IMR-90 (cell line): ENCODE results near the gene RGL1. TPM values are rescaled to one million over a fixed set of nuclear protein-coding genes. Genes with fewer than 3 reads are reported as not detected.
A peak's percentile ranks its signal among the peaks of the same experiment; 100 is the strongest.

Experiments used
- ATAC-seq: fragments of 200-7000 bp; cut with Tn5 transposase; 2 replicates; pipeline ENCODE4 v1.9.1; 2020; ENCODE audit warnings: low read depth, mild to moderate bottlenecking, moderate library complexity
- BruUV-seq: library from RNA; stranded (reverse); fragments of 400-500 nt; replicated peaks from 2 replicates; lab custom pipeline; 2021; lab: Mats Ljungman, UMichigan
- CTCF ChIA-PET: fragments of 300-600 bp; formaldehyde crosslinking; extraction: SDS; loops from one replicate; lab custom pipeline; 2021; ENCODE audit warnings: antibody characterized with exemption; lab: Yijun Ruan, JAX
- POLR2A ChIA-PET: fragments of 300-600 bp; sonication (Branson Sonifier 250); formaldehyde crosslinking; loops from one replicate; lab custom pipeline; 2022; ENCODE audit warnings: antibody characterized with exemption; ENCODE audit not compliant: unreplicated experiment; lab: Charles Lee
- DNase-seq: peaks from one replicate; pipeline ENCODE4 v3.0.0; 2013
- H2AFZ ChIP-seq: replicated peaks from 2 replicates; pipeline ENCODE3; 2013; ENCODE audit warnings: low read length, mild to moderate bottlenecking; ENCODE audit not compliant: poor library complexity
- H2AK5ac ChIP-seq: 2 replicates; pipeline ENCODE4 v1.6.1; 2013; ENCODE audit warnings: low read depth, low read length, inconsistent platforms
- H2AK9ac ChIP-seq: replicated peaks from 2 replicates; pipeline ENCODE3; 2013; ENCODE audit warnings: mild to moderate bottlenecking, low read depth, low read length, moderate library complexity; ENCODE audit not compliant: poor library complexity
- H2BK120ac ChIP-seq: 2 replicates; pipeline ENCODE4 v1.6.1; 2013; ENCODE audit warnings: low read depth, low read length, inconsistent platforms
- H2BK15ac ChIP-seq: 3 replicates; pipeline ENCODE4 v1.6.1; 2013; ENCODE audit warnings: low read depth, low read length, inconsistent platforms
- H2BK20ac ChIP-seq: 2 replicates; pipeline ENCODE4 v1.6.1; 2013; ENCODE audit warnings: low read depth, mild to moderate bottlenecking, inconsistent platforms, low read length, moderate library complexity
- H2BK5ac ChIP-seq: 2 replicates; pipeline ENCODE4 v1.6.1; 2013; ENCODE audit warnings: mild to moderate bottlenecking, low read depth, low read length, inconsistent platforms; ENCODE audit not compliant: poor library complexity, severe bottlenecking
- H3K14ac ChIP-seq: replicated peaks from 2 replicates; pipeline ENCODE4 v1.6.1; 2013; ENCODE audit warnings: low read depth, low read length, inconsistent platforms
- H3K18ac ChIP-seq: 2 replicates; pipeline ENCODE4 v1.6.1; 2013; ENCODE audit warnings: low read depth, low read length, control low read depth
- H3K23ac ChIP-seq: 2 replicates; pipeline ENCODE4 v1.6.1; 2013; ENCODE audit warnings: low read depth, low read length, inconsistent platforms
- H3K27ac ChIP-seq: 2 replicates; pipeline ENCODE4 v1.5.1; 2013; ENCODE audit warnings: mild to moderate bottlenecking, control low read depth, low read length; ENCODE audit not compliant: insufficient read depth
- H3K27me3 ChIP-seq: 2 replicates; pipeline ENCODE4 v1.6.1; 2013; ENCODE audit warnings: low read length; ENCODE audit not compliant: control insufficient read depth, insufficient read depth
- H3K36me3 ChIP-seq: 2 replicates; pipeline ENCODE4 v1.6.1; 2013; ENCODE audit warnings: low read length, mixed read lengths; ENCODE audit not compliant: control insufficient read depth, insufficient read depth
- H3K4ac ChIP-seq: 2 replicates; pipeline ENCODE4 v1.6.1; 2013; ENCODE audit warnings: low read depth, low read length, inconsistent platforms
- H3K4me1 ChIP-seq: 2 replicates; pipeline ENCODE4 v1.6.1; 2013; ENCODE audit warnings: low read length, mixed read lengths; ENCODE audit not compliant: control insufficient read depth, insufficient read depth
- H3K4me2 ChIP-seq: 2 replicates; pipeline ENCODE4 v1.6.1; 2013; ENCODE audit warnings: low read depth, mild to moderate bottlenecking, control low read depth, low read length, moderate library complexity
- H3K4me3 ChIP-seq: 2 replicates; pipeline ENCODE4 v1.5.1; 2013; ENCODE audit warnings: low read depth, mild to moderate bottlenecking, control low read depth, low read length, moderate library complexity; ENCODE audit not compliant: insufficient read depth
- H3K56ac ChIP-seq: 2 replicates; pipeline ENCODE4 v1.6.1; 2013; ENCODE audit warnings: low read length, inconsistent platforms; ENCODE audit not compliant: insufficient read depth; ENCODE audit errors: extremely low read depth
- H3K79me1 ChIP-seq, 2 experiments: 2 replicates each; pipeline ENCODE4 v1.6.1; 2013; ENCODE audit warnings: low read length in 2 of 2, inconsistent platforms in 1 of 2, low read depth in 1 of 2
- H3K9ac ChIP-seq: 2 replicates; pipeline ENCODE4 v1.6.1; 2013; ENCODE audit warnings: low read depth, low read length, control low read depth
- H3K9me1 ChIP-seq: 2 replicates; pipeline ENCODE4 v1.6.1; 2013; ENCODE audit warnings: low read length, inconsistent platforms; ENCODE audit not compliant: insufficient read depth
- H3K9me3 ChIP-seq: 2 replicates; pipeline ENCODE4 v1.6.1; 2013; ENCODE audit warnings: low read length; ENCODE audit not compliant: control insufficient read depth, insufficient read depth
- H4K20me1 ChIP-seq: 2 replicates; pipeline ENCODE4 v1.6.1; 2013; ENCODE audit warnings: low read length, inconsistent platforms; ENCODE audit not compliant: insufficient read depth
- H4K5ac ChIP-seq: 2 replicates; pipeline ENCODE4 v1.6.1; 2013; ENCODE audit warnings: mild to moderate bottlenecking, low read depth, low read length, control low read depth
- H4K8ac ChIP-seq, 2 experiments: 2 replicates each; pipeline ENCODE4 v1.6.1; 2013; ENCODE audit warnings: low read depth in 2 of 2, low read length in 2 of 2, control low read depth in 1 of 2, inconsistent platforms in 1 of 2
- H4K91ac ChIP-seq: 2 replicates; pipeline ENCODE4 v1.6.1; 2013; ENCODE audit warnings: low read depth, low read length, inconsistent platforms; ENCODE audit not compliant: insufficient read depth
- BHLHE40 ChIP-seq: fragments of 150-350 bp; IDR thresholded peaks from 2 replicates; pipeline ENCODE4 v1.6.1; 2016; ENCODE audit warnings: mild to moderate bottlenecking, low read depth, low read length
- CEBPB ChIP-seq: IDR thresholded peaks from 2 replicates; pipeline ENCODE4 v1.6.1; 2012; ENCODE audit warnings: low read depth, low read length, improper control_type of control experiment
- FOS ChIP-seq: fragments of 150-350 bp; IDR thresholded peaks from 2 replicates; pipeline ENCODE4 v1.6.1; 2016; ENCODE audit warnings: low read depth, low read length
- MAFK ChIP-seq: IDR thresholded peaks from 2 replicates; pipeline ENCODE4 v1.6.1; 2012; ENCODE audit warnings: low read depth, low read length, improper control_type of control experiment
- MAZ ChIP-seq: IDR thresholded peaks from 2 replicates; pipeline ENCODE4 v1.6.1; 2012; ENCODE audit warnings: low read depth, mild to moderate bottlenecking, low read length, improper control_type of control experiment, moderate library complexity, borderline replicate concordance
- MXI1 ChIP-seq: IDR thresholded peaks from 2 replicates; pipeline ENCODE4 v1.6.1; 2012; ENCODE audit warnings: low read depth, mild to moderate bottlenecking, low read length, moderate library complexity, borderline replicate concordance
- RAD21 ChIP-seq: IDR thresholded peaks from 2 replicates; pipeline ENCODE4 v1.6.1; 2012; ENCODE audit warnings: low read length, improper control_type of control experiment
- RFX5 ChIP-seq: IDR thresholded peaks from 2 replicates; pipeline ENCODE4 v1.8.0; 2012; ENCODE audit warnings: low read depth, mild to moderate bottlenecking, low read length, moderate library complexity
- WGBS, 2 experiments: methylation state at CpG; one replicate each; pipeline versions ENCODE4 v1.1.5 to v1.1.7; 2013; ENCODE audit warnings: missing lambda C conversion rate in 2 of 2; ENCODE audit not compliant: insufficient read length in 1 of 2; ENCODE audit errors: extremely low coverage in 2 of 2; 5-methylcytosine and 5-hydroxymethylcytosine counted together
- dilution Hi-C: fragments of 300-500 bp; cut with HindIII; formaldehyde crosslinking; loops from one replicate; pipeline ENCODE4 v1.14.3; 2018; ENCODE audit warnings: low sequenced_read_pairs; ENCODE audit not compliant: unreplicated experiment
- in situ Hi-C: fragments of 300-500 bp; cut with MboI; formaldehyde crosslinking; loops from 3 replicates; pipeline ENCODE4 v1.14.3; 2019; ENCODE audit warnings: low sequenced_read_pairs, inconsistent platforms, mixed read lengths
- intact Hi-C: fragments of 100-400 bp; cut with micrococcal nuclease; formaldehyde crosslinking; loops from 2 replicates; pipeline ENCODE4 v1.10.0; 2022
- polyA plus RNA-seq, 3 experiments: library from polyadenylated mRNA; depleted of rRNA; stranded (reverse); fragments of >200 nt; gene quantifications; 2 replicates each; pipeline ENCODE4 v1.2.3, GENCODE V29; 2012; ENCODE audit warnings: low replicate concordance in 1 of 3
- total RNA-seq: library from RNA; depleted of rRNA; stranded (reverse); fragments of >200 nt; gene quantifications from 2 replicates; pipeline ENCODE4 v1.2.3, GENCODE V29; 2012
- TF ChIP-seq, protein P1 (sequence below): fragments of 150-350 bp; IDR thresholded peaks from 2 replicates; pipeline ENCODE4 v1.6.1; 2017; ENCODE audit warnings: mild to moderate bottlenecking, antibody characterized with exemption, low read length, low read depth
- TF ChIP-seq, protein P2 (sequence below): fragments of 150-350 bp; IDR thresholded peaks from 2 replicates; pipeline ENCODE4 v1.6.1; 2016; ENCODE audit warnings: low read depth, mild to moderate bottlenecking, low read length, moderate library complexity, borderline replicate concordance

The RGL1 gene
- total and polyA plus RNA-seq, 2 of the 4 experiments (the other 2 are of a cell fraction), result 4.7 to 7.5 TPM

DNA sequence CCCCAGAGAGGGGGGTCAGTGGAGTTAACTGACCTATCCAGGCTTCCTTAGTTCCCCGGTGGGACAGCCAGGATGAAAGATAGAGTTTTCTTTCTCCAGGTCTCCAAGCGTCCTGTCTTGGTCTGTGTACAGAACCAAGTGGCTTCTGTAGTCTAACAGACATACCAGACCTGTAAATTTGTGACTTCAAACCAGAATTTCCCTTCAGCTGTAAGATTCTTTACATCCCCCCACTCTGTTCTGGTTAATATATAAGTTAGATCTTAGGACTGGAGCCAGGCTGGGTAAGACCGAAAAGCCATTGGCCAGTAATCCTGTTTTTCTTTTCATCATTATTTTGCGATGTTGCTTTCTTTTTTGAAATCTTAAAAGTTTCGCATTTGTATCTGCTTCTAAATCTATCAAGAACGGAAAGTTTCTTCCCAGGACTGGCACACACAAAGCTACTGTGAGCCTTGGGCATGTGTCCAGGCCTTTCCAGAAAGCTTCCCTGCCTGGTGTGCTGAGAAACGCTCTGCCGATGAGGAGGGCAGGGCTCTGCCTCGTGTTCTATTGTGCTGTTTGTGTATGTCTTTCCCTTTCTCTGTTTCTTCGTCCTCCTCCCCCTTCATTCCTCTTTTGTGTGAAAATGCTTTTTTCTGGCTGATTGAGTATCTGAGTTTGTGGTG lies 72.3 kb downstream of the RGL1 start (continued):
- no peak for TF ChIP-seq RAD21
- TF ChIP-seq CEBPB, result no peak

DNA sequence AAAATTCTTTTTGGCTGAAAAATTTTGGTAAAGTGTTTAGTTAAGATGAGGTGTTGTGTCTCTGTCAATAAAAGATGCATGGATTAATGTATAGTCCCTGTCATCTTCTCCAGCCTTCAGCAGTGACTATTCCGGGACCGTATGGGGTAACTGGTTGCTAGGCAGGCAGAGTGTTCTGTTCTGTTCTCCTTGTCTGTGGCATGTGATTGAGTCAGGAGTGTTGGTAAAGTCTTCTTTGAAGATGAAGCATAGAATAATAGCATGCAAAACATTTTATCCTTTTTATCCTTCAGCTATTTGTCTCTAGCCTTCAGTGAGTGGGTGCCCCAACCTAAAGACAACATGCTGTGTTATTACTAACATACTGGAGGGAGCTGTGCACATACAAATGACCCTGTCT lies 74.6 kb downstream of the RGL1 start:
- Histone ChIP-seq H3K4me1 (peaks cover 12% of the 10 kb centered on the region), H3K9ac (no peak overlapping the region), H3K36me3 (peaks cover 4% of the 10 kb centered on the region), H3K27me3 (no peaks in the 10 kb centered on the region), H4K91ac (no peak overlapping the region), H3K79me1 (peaks cover 0 to 3% of the 10 kb centered on the region in 2 experiments; a peak in 1 of 4 replicates), H4K8ac (no peak overlapping the region), H2AK9ac (no peak overlapping the region), H4K5ac (no peak overlapping the region), H3K4me2 (no peak overlapping the region), H3K4me3 (no peak overlapping the region), H2BK5ac (no peak overlapping the region), H3K14ac (no peak overlapping the region), H4K20me1 (no peaks in the 10 kb centered on the region; the same call in 1 of the 2 replicates), H2AK5ac (no peak overlapping the region), H3K23ac (no peak overlapping the region), H3K9me3 (no peaks in the 10 kb centered on the region), H2BK120ac (no peak overlapping the region), H2BK20ac (no peak overlapping the region), H3K56ac (no peak overlapping the region), H3K18ac (no peak overlapping the region), H3K4ac (no peak overlapping the region), H3K27ac (no peak overlapping the region), H2AFZ (no peak overlapping the region), H3K9me1 (peaks cover 13% of the 10 kb centered on the region), H2BK15ac (no peak overlapping the region)
- ChIA-PET CTCF (interaction anchor here (0.7 kb wide), 1 partner anchor 41 kb away, joined by 3 read pairs; no protein-coding TSS in a partner anchor), POLR2A (no interaction called here)
- TF ChIP-seq RFX5 (peak; percentile 82), CEBPB (no peak), MAFK (no peak), FOS (no peak), BHLHE40 (no peak), MXI1 (no peak), MAZ (no peak)
- TF ChIP-seq, protein P1, sequence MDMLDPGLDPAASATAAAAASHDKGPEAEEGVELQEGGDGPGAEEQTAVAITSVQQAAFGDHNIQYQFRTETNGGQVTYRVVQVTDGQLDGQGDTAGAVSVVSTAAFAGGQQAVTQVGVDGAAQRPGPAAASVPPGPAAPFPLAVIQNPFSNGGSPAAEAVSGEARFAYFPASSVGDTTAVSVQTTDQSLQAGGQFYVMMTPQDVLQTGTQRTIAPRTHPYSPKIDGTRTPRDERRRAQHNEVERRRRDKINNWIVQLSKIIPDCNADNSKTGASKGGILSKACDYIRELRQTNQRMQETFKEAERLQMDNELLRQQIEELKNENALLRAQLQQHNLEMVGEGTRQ, result no peak
- TF ChIP-seq, protein P2, sequence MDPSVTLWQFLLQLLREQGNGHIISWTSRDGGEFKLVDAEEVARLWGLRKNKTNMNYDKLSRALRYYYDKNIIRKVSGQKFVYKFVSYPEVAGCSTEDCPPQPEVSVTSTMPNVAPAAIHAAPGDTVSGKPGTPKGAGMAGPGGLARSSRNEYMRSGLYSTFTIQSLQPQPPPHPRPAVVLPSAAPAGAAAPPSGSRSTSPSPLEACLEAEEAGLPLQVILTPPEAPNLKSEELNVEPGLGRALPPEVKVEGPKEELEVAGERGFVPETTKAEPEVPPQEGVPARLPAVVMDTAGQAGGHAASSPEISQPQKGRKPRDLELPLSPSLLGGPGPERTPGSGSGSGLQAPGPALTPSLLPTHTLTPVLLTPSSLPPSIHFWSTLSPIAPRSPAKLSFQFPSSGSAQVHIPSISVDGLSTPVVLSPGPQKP, result no peak
- DNase-seq (no peak), ATAC-seq (no peak)
- dilution Hi-C loops (no loop called here), intact Hi-C loops (no loop called here), in situ Hi-C loops (no loop called here)
- no TSS peak for BruUV-seq
- WGBS, 2 experiments, result no CpG with 5 or more reads among the region's 2 CpGs
